IPS-18a (cell line): ENCODE measurements around the gene PRG2.

Experiments used
- H3K27ac ChIP-seq: one replicate; pipeline ENCODE4 v1.5.1; 2013; ENCODE audit warnings: low read length
- H3K27me3 ChIP-seq: one replicate; pipeline ENCODE4 v1.6.1; 2013; ENCODE audit warnings: mild to moderate bottlenecking, low read length; ENCODE audit not compliant: control insufficient read depth, insufficient read depth
- H3K36me3 ChIP-seq: one replicate; pipeline ENCODE4 v1.6.1; 2013; ENCODE audit warnings: low read depth, low read length; ENCODE audit not compliant: control insufficient read depth
- H3K4me1 ChIP-seq: one replicate; pipeline ENCODE4 v1.6.1; 2013; ENCODE audit warnings: low read depth, low read length; ENCODE audit not compliant: control insufficient read depth
- H3K4me3 ChIP-seq: one replicate; pipeline ENCODE4 v1.5.1; 2013; ENCODE audit warnings: low read length
- H3K9ac ChIP-seq: one replicate; pipeline ENCODE4 v1.6.1; 2013; ENCODE audit warnings: mild to moderate bottlenecking, low read length, moderate library complexity
- H3K9me3 ChIP-seq: one replicate; pipeline ENCODE4 v1.6.1; 2013; ENCODE audit warnings: low read depth, low read length; ENCODE audit not compliant: control insufficient read depth

The PRG2 gene

DNA sequence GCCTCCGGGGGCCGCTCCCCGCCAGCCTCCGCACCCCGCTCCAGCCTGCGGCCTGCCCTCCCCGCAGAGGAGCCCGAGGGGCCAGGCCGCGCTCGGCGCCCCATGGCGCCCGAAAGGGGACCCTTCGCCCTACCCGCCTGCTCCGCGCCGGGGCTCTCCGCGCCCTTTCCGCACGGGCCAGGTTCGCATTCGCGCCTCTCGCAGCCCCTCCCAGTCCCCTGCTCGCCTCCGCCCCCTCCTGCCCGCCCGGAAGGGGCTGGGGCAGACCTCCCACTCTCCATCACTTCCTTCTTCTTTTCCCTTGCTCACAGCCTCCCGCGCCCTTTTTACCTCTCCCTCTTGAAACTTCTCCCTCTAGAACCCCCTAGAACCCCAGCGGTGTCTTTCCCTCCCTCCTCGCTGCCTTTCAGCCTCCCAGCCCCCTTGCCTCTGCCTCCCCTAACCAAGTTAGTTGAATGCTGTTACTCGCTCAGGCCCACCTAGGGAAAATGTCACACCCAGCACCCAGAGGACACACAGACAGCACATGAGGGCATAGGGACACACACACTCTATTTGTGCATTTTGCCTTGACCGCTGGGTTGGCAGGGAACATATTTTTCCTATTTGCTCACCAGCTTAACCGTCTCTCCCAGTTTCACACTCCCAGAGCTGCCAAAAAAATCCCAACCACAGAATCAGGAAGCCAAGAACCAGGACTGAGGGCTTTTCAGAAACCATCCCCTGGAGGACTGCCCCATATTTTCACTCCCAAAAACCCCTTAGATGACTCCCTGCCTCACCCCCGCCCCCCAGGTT is 36.7 kb upstream of the PRG2 start, which contains the start of gene SLC43A3:
TSS of gene SLC43A3 (minus strand) at position 193 of the 798 bp plus-strand sequence. CDS start 949 bp downstream, outside the sequence.
- peaks cover 18% of the 10 kb centered on the region for H3K27me3 ChIP-seq
- H3K4me3 ChIP-seq = peak within 1 kb of the TSS; percentile 69
- H3K4me1 ChIP-seq = peaks cover 12% of the 10 kb centered on the region
- H3K9ac ChIP-seq = peak within 1 kb of the TSS; percentile 60
- no peaks in the 10 kb centered on the region for H3K9me3 ChIP-seq
- no peak within 1 kb of the TSS for H3K27ac ChIP-seq
- peaks cover 8% of the 10 kb centered on the region for H3K36me3 ChIP-seq

DNA sequence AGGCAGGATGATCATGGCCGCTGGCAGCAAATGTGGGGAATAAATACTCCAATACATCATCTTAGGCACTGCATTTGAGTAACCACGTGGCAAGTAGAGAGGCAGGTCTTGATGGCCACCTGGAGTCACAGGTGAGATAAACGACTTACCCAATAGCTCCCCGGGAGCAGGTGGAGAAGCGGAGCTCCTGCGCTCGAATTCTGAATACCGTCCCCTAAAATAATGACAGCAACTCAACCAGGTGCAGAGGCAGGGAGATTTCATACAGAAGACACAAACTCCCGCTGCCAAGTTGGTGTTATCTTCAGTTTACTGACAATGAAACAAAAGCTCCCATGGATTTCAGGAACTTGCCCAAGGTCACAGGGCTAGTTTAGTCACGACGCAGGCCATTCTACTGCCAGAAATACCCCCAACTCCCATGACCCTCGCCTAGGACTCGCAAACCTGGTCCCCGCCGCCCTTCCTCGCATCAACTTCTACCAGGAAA is 36.0 kb upstream of the PRG2 start:
- H3K27me3 ChIP-seq = peaks cover 18% of the 10 kb centered on the region
- peaks cover 10% of the 10 kb centered on the region for H3K36me3 ChIP-seq
- H3K9ac ChIP-seq = peak overlapping the region; percentile 60
- peaks cover 12% of the 10 kb centered on the region for H3K4me1 ChIP-seq
- H3K27ac ChIP-seq = no peak overlapping the region
- no peaks in the 10 kb centered on the region for H3K9me3 ChIP-seq
- peak overlapping the region; percentile 69 for H3K4me3 ChIP-seq

DNA sequence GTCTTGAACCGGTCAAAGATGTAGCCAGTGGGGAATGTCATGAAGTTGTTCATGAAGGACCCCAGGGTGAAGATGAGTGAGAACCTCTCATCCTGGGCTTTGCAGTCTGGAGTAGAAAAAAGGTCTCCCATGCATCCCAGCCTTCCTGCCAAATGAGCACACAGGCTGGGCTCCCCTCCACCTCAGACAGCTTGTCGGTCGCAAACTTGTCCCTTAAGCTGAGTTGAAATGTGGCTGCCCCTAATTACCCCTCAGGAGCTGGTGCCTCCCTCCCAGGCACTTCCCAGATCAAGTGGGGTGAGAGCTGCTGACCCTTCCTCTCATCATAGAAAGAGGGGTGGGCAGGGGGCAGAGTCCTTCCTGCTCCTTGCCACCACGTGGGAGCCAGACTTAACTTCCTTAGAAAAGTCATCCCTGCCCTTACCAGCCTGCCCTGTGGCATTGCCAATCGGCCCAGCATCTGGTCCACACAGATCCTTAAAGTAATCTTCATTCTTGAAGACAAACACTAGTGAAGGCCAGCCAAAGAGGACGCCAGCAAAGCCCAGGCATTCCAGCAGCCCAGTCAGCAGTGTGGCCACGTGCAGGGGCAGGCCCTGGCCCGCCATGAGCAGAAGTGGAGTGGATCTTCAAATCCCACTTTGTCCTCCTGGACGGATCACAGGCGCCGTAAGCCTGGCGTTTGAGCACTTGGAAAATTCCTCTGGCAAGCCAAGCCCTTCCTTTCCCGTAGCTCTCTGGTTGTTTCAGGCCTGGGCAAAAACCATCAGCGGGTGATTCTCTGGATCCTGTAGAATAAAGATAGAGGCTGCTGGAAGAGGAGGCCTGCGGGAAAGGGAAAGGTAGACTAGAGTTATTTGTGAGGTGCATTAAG is 35.4 kb upstream of the PRG2 start:
- Histone ChIP-seq H3K27ac (no peak overlapping the region), H3K4me3 (peak overlapping the region; percentile 69), H3K9me3 (no peaks in the 10 kb centered on the region), H3K36me3 (peaks cover 10% of the 10 kb centered on the region), H3K4me1 (peaks cover 12% of the 10 kb centered on the region), H3K27me3 (peaks cover 18% of the 10 kb centered on the region), H3K9ac (peak overlapping the region; percentile 60)

DNA sequence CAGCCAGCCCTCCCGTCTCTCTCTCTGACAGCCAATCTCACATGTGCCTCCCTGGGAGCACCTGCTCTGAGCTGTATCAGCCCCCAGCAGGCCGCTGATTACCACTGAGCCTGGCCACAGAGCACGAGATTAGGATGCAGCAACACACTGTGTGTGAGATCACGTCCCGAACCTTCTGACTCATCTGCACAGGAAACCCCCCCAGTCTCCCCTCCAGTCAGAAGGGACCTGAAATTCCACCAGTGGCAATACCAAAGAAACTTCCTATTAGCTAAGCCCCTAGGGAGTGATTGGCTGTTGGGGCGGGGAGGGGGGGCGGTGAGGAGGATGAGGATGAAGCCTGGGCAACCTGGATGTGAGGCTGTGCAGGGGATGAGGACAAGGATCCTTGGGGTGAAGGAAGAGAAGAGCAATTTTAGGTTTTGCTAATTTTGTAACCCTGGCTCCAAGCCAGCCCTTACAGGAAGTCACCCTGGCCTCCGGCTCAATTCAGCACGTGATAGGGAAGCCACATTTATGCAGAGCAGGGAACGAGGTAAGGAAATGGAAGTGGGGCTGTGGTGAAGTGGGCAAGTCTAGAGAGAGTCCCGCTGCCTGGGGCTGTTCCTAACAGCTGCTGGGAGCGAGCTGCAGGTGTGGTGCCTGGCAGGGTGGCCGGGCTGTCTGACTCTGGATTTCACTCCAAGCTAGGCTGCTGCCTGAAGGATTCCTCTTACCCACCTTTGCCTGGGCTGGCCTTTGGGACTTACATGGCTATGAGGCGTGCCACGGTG is 34.5 kb upstream of the PRG2 start:
- H3K4me3 ChIP-seq = no peak overlapping the region
- H3K9me3 ChIP-seq = no peaks in the 10 kb centered on the region
- no peak overlapping the region for H3K27ac ChIP-seq
- H3K27me3 ChIP-seq = peaks cover 18% of the 10 kb centered on the region
- peaks cover 10% of the 10 kb centered on the region for H3K36me3 ChIP-seq
- no peak overlapping the region for H3K9ac ChIP-seq
- peaks cover 12% of the 10 kb centered on the region for H3K4me1 ChIP-seq

DNA sequence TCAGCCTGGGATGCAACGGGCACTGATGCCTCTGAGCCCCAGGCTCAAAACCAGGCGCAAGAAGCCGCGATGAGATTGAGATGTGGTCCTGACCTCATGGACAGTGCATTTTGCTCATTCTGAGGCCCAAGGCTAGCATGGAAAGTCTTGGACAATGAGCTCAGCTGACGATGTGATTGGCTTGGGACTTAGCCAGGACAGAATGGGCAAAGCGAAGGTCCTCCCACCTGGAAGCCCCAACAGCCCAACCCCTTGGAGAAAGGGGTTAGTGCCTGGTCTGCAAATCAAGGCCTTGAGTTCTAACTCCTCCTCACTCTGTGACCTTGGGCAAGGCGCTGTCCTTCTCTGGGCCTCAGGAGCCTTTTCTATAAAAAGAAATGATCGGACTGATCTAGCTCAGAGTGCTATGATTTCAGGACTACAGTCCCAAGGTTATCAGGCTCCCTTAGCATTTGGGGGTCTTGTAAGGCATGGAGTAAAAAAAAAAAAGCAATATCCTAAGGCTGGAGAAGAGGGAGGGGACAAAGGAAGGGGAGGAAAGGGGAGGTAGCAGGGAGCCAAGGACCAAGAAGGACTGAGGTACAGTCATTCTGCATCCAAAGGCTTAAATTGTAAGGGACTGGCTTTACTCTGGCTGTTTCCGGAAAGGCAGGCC is 33.8 kb upstream of the PRG2 start:
- no peaks in the 10 kb centered on the region for H3K9me3 ChIP-seq
- H3K4me1 ChIP-seq = peaks cover 12% of the 10 kb centered on the region
- H3K36me3 ChIP-seq = peaks cover 11% of the 10 kb centered on the region
- peaks cover 11% of the 10 kb centered on the region for H3K27me3 ChIP-seq
- no peak overlapping the region for H3K9ac ChIP-seq
- H3K4me3 ChIP-seq = no peak overlapping the region
- H3K27ac ChIP-seq = no peak overlapping the region

DNA sequence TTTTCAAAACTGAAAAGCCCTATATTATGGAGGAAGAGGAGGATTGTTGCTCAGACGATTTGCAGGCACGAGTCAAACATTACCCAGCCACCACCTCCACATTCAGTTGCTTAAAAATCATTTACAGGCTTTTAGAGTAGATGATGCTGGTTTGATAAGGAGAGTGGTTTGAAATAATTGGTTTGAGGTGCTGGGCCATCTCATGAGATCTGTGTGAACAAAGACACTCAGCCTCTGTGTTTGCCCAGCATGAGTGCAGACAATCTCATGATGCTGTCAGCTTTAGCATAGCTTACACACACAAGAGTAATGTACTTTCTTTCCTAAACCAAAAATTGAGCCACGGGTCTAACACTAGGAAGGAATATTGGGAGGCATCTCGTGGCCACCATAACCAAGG is 32.2 kb upstream of the PRG2 start:
- Histone ChIP-seq H3K4me3 (no peak overlapping the region), H3K9ac (no peak overlapping the region), H3K27me3 (peaks cover 9% of the 10 kb centered on the region), H3K9me3 (no peaks in the 10 kb centered on the region), H3K36me3 (peaks cover 19% of the 10 kb centered on the region), H3K27ac (no peak overlapping the region), H3K4me1 (peaks cover 12% of the 10 kb centered on the region)

DNA sequence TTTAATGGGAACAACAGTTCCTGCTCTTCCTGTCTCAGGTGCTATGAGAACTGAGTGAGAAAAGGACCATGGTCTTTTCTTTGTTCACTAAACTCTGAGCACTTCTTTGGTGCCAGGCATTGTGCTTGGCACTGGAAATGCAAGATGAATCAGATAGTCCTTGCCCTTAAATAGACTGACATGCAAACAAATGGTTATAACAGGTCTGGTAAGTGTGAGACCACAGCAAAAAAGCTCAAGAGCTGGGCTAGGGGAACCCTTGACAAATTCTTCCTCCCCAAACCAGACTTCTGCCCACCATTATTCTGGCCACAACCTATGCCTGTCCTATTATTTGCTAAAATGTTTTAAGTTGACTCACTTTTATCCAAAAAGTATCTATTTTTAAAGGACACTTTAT is 31.4 kb upstream of the PRG2 start:
- Histone ChIP-seq H3K9ac (no peak overlapping the region), H3K4me3 (no peak overlapping the region), H3K9me3 (no peaks in the 10 kb centered on the region), H3K36me3 (peaks cover 25% of the 10 kb centered on the region), H3K4me1 (peaks cover 9% of the 10 kb centered on the region), H3K27ac (no peak overlapping the region), H3K27me3 (peaks cover 9% of the 10 kb centered on the region)

DNA sequence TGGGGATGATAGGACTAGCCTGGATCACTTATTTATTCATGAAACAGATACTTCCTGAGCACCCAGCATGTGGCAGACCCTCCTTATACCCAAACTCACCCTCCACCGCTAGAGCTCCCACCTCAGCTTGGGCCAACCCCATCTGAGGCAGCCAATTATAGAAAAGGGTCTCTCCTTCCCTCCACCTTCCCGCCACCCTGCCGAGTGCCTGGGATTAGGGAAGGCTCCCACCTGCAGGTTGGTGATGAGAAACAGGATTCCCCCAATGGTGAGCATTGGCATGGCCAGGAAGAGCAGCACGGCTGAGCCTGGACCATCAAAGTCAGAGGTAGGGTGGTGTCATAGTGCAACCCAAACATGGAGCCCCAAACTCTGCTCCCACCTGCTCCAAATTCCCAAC is 30.6 kb upstream of the PRG2 start:
- Histone ChIP-seq H3K27ac (no peak overlapping the region), H3K4me3 (no peak overlapping the region), H3K9ac (no peak overlapping the region), H3K36me3 (peaks cover 32% of the 10 kb centered on the region), H3K4me1 (peaks cover 3% of the 10 kb centered on the region), H3K27me3 (peaks cover 2% of the 10 kb centered on the region), H3K9me3 (no peaks in the 10 kb centered on the region)

DNA sequence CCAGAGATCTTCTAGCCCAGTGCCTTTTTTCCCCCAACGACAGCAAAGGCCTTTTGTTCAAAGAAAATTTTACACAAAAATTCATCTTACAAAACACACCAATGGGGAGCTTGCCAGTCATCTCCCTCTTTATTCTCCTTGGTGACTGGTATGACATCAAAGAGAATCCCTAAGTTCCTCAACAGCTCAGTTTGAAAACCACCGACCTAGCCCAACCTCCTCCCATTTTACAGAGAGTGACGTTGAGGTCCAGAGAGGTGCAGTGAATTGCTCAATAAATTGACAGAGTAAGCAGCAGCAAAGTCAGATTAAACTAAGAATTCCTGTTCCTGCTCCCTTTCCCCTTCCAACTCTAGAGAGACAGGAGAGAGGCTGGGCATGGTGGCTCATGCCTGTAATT is 28.7 kb upstream of the PRG2 start:
- H3K27ac ChIP-seq = no peak overlapping the region
- H3K27me3 ChIP-seq = no peaks in the 10 kb centered on the region
- peaks cover 45% of the 10 kb centered on the region for H3K36me3 ChIP-seq
- H3K4me3 ChIP-seq = no peak overlapping the region
- H3K9ac ChIP-seq = no peak overlapping the region
- H3K4me1 ChIP-seq = no peaks in the 10 kb centered on the region
- H3K9me3 ChIP-seq = no peaks in the 10 kb centered on the region

DNA sequence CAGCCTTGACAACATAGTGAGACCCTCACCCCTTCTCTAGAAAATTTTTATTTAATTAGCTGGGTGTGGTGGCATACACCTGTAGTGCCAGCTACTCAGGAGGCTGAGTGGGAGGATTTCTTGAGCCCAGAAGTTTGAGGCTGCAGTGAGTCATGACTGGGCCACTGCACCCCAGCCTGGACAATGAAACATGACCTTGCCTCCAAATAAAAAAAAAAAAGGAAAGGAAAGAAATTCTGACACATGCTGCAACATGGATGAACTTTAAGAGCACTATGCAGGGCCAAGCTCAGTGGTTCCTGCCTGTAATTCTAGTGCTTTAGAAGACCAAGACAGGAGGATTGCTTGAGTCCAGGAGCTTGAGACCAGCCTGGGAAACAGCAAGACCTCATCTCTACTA is 27.7 kb upstream of the PRG2 start:
- H3K36me3 ChIP-seq = peaks cover 55% of the 10 kb centered on the region

More for the DNA sequence above, 27.7 kb upstream of the PRG2 start:
- Histone ChIP-seq H3K9ac (no peak overlapping the region), H3K27ac (no peak overlapping the region), H3K4me3 (no peak overlapping the region), H3K9me3 (no peaks in the 10 kb centered on the region), H3K4me1 (no peaks in the 10 kb centered on the region), H3K27me3 (no peaks in the 10 kb centered on the region)
